Endothelial cell of umbilical vein (primary cell): Measurements from ENCODE around the gene SPG21. TPM values are rescaled to one million over a fixed set of nuclear protein-coding genes. Genes with fewer than 3 reads are reported as not detected.

Experiments
- BruUV-seq: library from RNA; stranded (reverse); fragments of 400-500 nt; replicated peaks from 2 replicates; lab custom pipeline; 2021; lab: Mats Ljungman, UMichigan
- CTCF ChIA-PET: fragments of 300-600, 350-600 bp; sonication (Branson Sonifier 250); formaldehyde crosslinking; loops from one replicate; lab custom pipeline; 2021; ENCODE audit warnings: antibody characterized with exemption, inconsistent platforms; lab: Charles Lee
- POLR2A ChIA-PET: fragments of 300-600, 350-600 bp; sonication (Branson Sonifier 250); formaldehyde crosslinking; loops from one replicate; lab custom pipeline; 2021; ENCODE audit warnings: antibody characterized with exemption, inconsistent platforms; lab: Charles Lee
- DNase-seq: peaks from one replicate; pipeline ENCODE4 v3.0.0-alpha.2; 2011; ENCODE audit warnings: low read depth, low spot score
- FAIRE-seq: peaks from 2 replicates; lab custom pipeline; 2011; peaks lifted over from hg19 to GRCh38; lab: Jason Lieb, UNC
- H2AFZ ChIP-seq: 2 replicates; pipeline ENCODE4 v1.6.0; 2012; ENCODE audit warnings: low read depth, low read length, control low read depth, inconsistent platforms
- H3K27ac ChIP-seq: 2 replicates; pipeline ENCODE4 v1.5.1; 2011; ENCODE audit warnings: low read depth, mild to moderate bottlenecking, control low read depth, low read length, moderate library complexity; ENCODE audit not compliant: insufficient read depth
- H3K27me3 ChIP-seq, 2 experiments: 2 replicates each; pipeline versions ENCODE4 v1.6.0 to v1.6.1; 2011; ENCODE audit warnings: low read length in 2 of 2, mixed read lengths in 1 of 2; ENCODE audit not compliant: control insufficient read depth in 2 of 2, insufficient read depth in 2 of 2
- H3K36me3 ChIP-seq, 2 experiments: 2 replicates in 1 of 2; 3 replicates in 1 of 2; pipeline ENCODE4 v1.5.1; 2011; ENCODE audit warnings: low read length in 2 of 2, mild to moderate bottlenecking in 1 of 2, moderate library complexity in 1 of 2; ENCODE audit not compliant: control insufficient read depth in 2 of 2, insufficient read depth in 2 of 2; ENCODE audit errors: extremely low read depth in 1 of 2
- H3K4me1 ChIP-seq: 3 replicates; pipeline ENCODE4 v1.5.1; 2011; ENCODE audit warnings: mild to moderate bottlenecking, low read length; ENCODE audit not compliant: control insufficient read depth, insufficient read depth; ENCODE audit errors: extremely low read depth
- H3K4me2 ChIP-seq: 2 replicates; pipeline ENCODE4 v1.6.1; 2011; ENCODE audit warnings: low read length, control low read depth, mixed read lengths; ENCODE audit not compliant: insufficient read depth
- H3K4me3 ChIP-seq, 3 experiments: fragments of 200-600 bp in 1 of 3; sonication (generic), shearing (Covaris generic) in 1 of 3; replicated peaks in 1 of 3; 2 replicates each; pipeline ENCODE4 v1.5.1; 2011 to 2016; ENCODE audit warnings: control low read depth in 3 of 3, low read length in 3 of 3, mild to moderate bottlenecking in 2 of 3, inconsistent platforms in 1 of 3, low read depth in 1 of 3, moderate library complexity in 1 of 3; ENCODE audit not compliant: insufficient read depth in 1 of 3
- H3K79me2 ChIP-seq: 2 replicates; pipeline ENCODE4 v1.6.0; 2012; ENCODE audit warnings: low read length, inconsistent platforms; ENCODE audit not compliant: control insufficient read depth, insufficient read depth
- H3K9ac ChIP-seq: replicated peaks from 2 replicates; pipeline ENCODE3; 2011; ENCODE audit warnings: low read length, control low read depth; ENCODE audit not compliant: insufficient read depth; ENCODE audit errors: extremely low read depth
- H3K9me1 ChIP-seq: replicated peaks from 3 replicates; pipeline ENCODE4 v1.6.0; 2011; ENCODE audit warnings: mild to moderate bottlenecking, low read length; ENCODE audit not compliant: control insufficient read depth, insufficient read depth; ENCODE audit errors: extremely low read depth
- H3K9me3 ChIP-seq: replicated peaks from 2 replicates; pipeline ENCODE4 v1.5.1; 2012; ENCODE audit warnings: low read length, inconsistent platforms; ENCODE audit not compliant: control insufficient read depth, insufficient read depth
- H4K20me1 ChIP-seq: replicated peaks from 2 replicates; pipeline ENCODE3; 2011; ENCODE audit warnings: mild to moderate bottlenecking, low read length; ENCODE audit not compliant: control insufficient read depth, insufficient read depth; ENCODE audit errors: extremely low read depth
- EZH2 ChIP-seq: IDR thresholded peaks from 2 replicates; pipeline ENCODE4 v1.6.1; 2012; ENCODE audit warnings: borderline replicate concordance, low read depth, mild to moderate bottlenecking, moderate library complexity, low read length, inconsistent platforms; ENCODE audit not compliant: severe bottlenecking
- FOS ChIP-seq: IDR thresholded peaks from 2 replicates; pipeline ENCODE4 v1.6.1; 2011; ENCODE audit warnings: mild to moderate bottlenecking, low read length, moderate library complexity, borderline replicate concordance; ENCODE audit not compliant: insufficient read depth
- GATA2 ChIP-seq: IDR thresholded peaks from 2 replicates; pipeline ENCODE4 v1.7.0; 2011; ENCODE audit warnings: low read depth, mild to moderate bottlenecking, moderate library complexity, mixed read lengths, low read length; ENCODE audit not compliant: insufficient read length, insufficient read depth
- JUN ChIP-seq: IDR thresholded peaks from 2 replicates; pipeline ENCODE4 v1.6.1; 2011; ENCODE audit warnings: borderline replicate concordance, low read depth; ENCODE audit not compliant: insufficient read length, insufficient read depth
- MYC ChIP-seq: IDR thresholded peaks from one replicate; pipeline ENCODE4 v1.6.1; 2011; ENCODE audit warnings: mild to moderate bottlenecking, low read depth, low read length
- POLR2A ChIP-seq: IDR thresholded peaks from 2 replicates; pipeline ENCODE4 v1.6.1; 2012; ENCODE audit warnings: low read depth, mild to moderate bottlenecking, control low read depth, low read length
- POLR2AphosphoS5 ChIP-seq: IDR thresholded peaks from 2 replicates; pipeline ENCODE4 v1.6.1; 2012; ENCODE audit warnings: low read depth, mild to moderate bottlenecking, control low read depth, low read length, moderate library complexity; ENCODE audit not compliant: insufficient read depth
- dilution Hi-C: fragments of 300-500 bp; cut with MboI; formaldehyde crosslinking; loops from one replicate; pipeline ENCODE4 v1.15.0; 2019; ENCODE audit warnings: low sequenced_read_pairs; ENCODE audit not compliant: extremely low pct_ligation_motif_present
- intact Hi-C: fragments of 100-400 bp; cut with micrococcal nuclease; formaldehyde crosslinking; loops from one replicate; pipeline ENCODE4 v1.10.0; 2022
- polyA plus RNA-seq, 4 experiments: library from polyadenylated mRNA; depleted of rRNA in 3 of 4; stranded (reverse) in 3 of 4; unstranded in 1 of 4; fragments of >200 nt; gene quantifications; 2 replicates each; pipeline versions ENCODE4 v1.2.1 to v1.2.3, GENCODE V29; 2011 to 2012; ENCODE audit warnings: missing spikeins in 1 of 4
- total RNA-seq: library from RNA; stranded (reverse); gene quantifications from 2 replicates; pipeline ENCODE4 v1.2.3, GENCODE V29; 2021
- TF ChIP-seq, protein P1 (sequence below): IDR thresholded peaks from 2 replicates; pipeline ENCODE4 v1.6.1; 2011; ENCODE audit not compliant: insufficient read depth, insufficient read length
- TF ChIP-seq, protein P2 (sequence below), 2 donors: IDR thresholded peaks; 1 replicate in 1 of 2; 2 replicates in 1 of 2; pipeline ENCODE4 v1.5.1; 2011; ENCODE audit warnings: low read length in 2 of 2, mild to moderate bottlenecking in 2 of 2, moderate library complexity in 2 of 2, control low read depth in 1 of 2, inconsistent platforms in 1 of 2, low read depth in 1 of 2; ENCODE audit not compliant: insufficient read depth in 1 of 2; ENCODE audit errors: extremely low read depth in 1 of 2

Gene SPG21
- total and polyA plus RNA-seq, 2 donors (not counting 3 experiments of a cell fraction or from before 2014, with no cell fraction given) = 70.2 to 82.5 TPM

DNA sequence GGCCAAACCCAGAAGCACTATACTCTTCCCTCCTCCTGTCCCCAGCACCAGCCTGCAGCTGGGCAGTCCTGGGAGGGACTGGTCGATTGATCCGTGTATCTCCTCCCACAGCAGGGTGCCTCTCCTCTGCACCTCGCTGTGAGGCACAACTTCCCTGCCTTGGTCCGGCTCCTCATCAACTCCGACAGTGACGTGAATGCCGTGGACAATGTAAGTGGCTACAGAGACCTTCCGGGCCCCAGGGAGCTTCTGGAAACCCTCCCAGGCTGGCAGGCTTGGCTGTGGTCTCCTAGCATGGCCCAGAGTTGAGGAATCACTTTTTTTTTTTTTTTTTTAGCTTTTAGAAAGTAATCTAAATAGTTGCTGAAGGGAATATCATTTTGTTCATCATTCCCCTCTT, 47.4 kb downstream of the SPG21 start:
- CTCF ChIA-PET = no interaction called here
- dilution Hi-C loops = no loop called here
- no peak for FAIRE-seq

DNA sequence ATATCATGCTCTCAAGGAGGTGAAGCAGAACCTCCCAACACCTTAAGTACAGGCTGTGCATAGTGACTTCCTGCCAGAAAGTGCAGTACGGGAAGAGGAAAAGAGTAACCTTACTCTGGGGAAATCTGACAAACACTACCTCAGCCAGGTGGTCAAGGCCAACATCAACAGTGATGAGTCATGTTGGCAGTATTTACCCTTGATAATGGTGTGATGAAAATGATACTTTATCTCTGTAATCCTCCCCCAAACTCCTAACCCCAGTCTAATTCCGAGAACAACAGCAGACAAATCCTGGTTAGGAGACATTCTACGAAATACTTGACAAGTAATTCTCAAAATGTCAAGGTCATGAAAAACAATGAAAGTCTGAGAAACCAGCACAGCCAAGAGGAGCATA, 51.5 kb downstream of the SPG21 start:
- POLR2A ChIA-PET = no interaction called here
- dilution Hi-C loops = no loop called here
- FAIRE-seq (peak; percentile 46), DNase-seq (peak; percentile 23)
- TF ChIP-seq JUN = no peak
- no peak for TF ChIP-seq POLR2A
- TF ChIP-seq, protein P1, sequence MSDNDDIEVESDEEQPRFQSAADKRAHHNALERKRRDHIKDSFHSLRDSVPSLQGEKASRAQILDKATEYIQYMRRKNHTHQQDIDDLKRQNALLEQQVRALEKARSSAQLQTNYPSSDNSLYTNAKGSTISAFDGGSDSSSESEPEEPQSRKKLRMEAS = no peak
- no peak for TF ChIP-seq GATA2
- no peak for TF ChIP-seq FOS
- no peak for TF ChIP-seq EZH2
- no peak for TF ChIP-seq MYC
- TF ChIP-seq, protein P2, sequence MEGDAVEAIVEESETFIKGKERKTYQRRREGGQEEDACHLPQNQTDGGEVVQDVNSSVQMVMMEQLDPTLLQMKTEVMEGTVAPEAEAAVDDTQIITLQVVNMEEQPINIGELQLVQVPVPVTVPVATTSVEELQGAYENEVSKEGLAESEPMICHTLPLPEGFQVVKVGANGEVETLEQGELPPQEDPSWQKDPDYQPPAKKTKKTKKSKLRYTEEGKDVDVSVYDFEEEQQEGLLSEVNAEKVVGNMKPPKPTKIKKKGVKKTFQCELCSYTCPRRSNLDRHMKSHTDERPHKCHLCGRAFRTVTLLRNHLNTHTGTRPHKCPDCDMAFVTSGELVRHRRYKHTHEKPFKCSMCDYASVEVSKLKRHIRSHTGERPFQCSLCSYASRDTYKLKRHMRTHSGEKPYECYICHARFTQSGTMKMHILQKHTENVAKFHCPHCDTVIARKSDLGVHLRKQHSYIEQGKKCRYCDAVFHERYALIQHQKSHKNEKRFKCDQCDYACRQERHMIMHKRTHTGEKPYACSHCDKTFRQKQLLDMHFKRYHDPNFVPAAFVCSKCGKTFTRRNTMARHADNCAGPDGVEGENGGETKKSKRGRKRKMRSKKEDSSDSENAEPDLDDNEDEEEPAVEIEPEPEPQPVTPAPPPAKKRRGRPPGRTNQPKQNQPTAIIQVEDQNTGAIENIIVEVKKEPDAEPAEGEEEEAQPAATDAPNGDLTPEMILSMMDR (IDR thresholded peaks at IDR 0.05; ENCODE audit: extremely low read depth in 1 of 2, insufficient read depth in 1 of 2, low read depth in 1 of 2, low read length in 2 of 2) = no peak
- no peak for TF ChIP-seq POLR2AphosphoS5
- H3K27me3 ChIP-seq = no peaks in the 10 kb centered on the region
- H3K4me2 ChIP-seq = no peak overlapping the region
- no peak overlapping the region for H3K27ac ChIP-seq
- peaks cover 6% of the 10 kb centered on the region for H3K4me1 ChIP-seq
- no peaks in the 10 kb centered on the region for H3K9me1 ChIP-seq
- H2AFZ ChIP-seq = no peak overlapping the region
- H3K36me3 ChIP-seq = no peaks in the 10 kb centered on the region
- intact Hi-C loops = no loop called here
- no peak overlapping the region for H3K9ac ChIP-seq
- CTCF ChIA-PET = no interaction called here
- no peaks in the 10 kb centered on the region for H3K79me2 ChIP-seq
- H3K4me3 ChIP-seq = no peak overlapping the region
- no TSS peak for BruUV-seq
- H3K9me3 ChIP-seq = no peaks in the 10 kb centered on the region
- H4K20me1 ChIP-seq = no peaks in the 10 kb centered on the region

More for the DNA sequence above, 47.4 kb downstream of the SPG21 start:
- Histone ChIP-seq H3K4me3 (no peak overlapping the region), H3K27ac (no peak overlapping the region), H3K27me3 (no peaks in the 10 kb centered on the region), H4K20me1 (no peaks in the 10 kb centered on the region), H3K4me2 (no peak overlapping the region), H2AFZ (no peak overlapping the region), H3K79me2 (no peaks in the 10 kb centered on the region), H3K36me3 (no peaks in the 10 kb centered on the region), H3K4me1 (peaks cover 6% of the 10 kb centered on the region), H3K9ac (no peak overlapping the region), H3K9me1 (no peaks in the 10 kb centered on the region), H3K9me3 (no peaks in the 10 kb centered on the region)
- DNase-seq = no peak
- POLR2A ChIA-PET = no interaction called here
- intact Hi-C loops = no loop called here
- no TSS peak for BruUV-seq
- TF ChIP-seq POLR2AphosphoS5 = no peak
